T-helper 22 cell (primary cell): ENCODE data around the gene LMF1.

ENCODE experiments used
- DNase-seq: peaks from one replicate; pipeline ENCODE4 v3.0.0-alpha.2; 2020; ENCODE audit warnings: low read depth

Gene LMF1

GRCh38 chr16:970766-971581 is at the start of gene LMF1:
Gene LMF1 (minus strand): TSS chr16:970984. CDS start chr16:970980, 4 bp downstream.
- peak; percentile 89 for DNase-seq

- DNase-seq = no peak
Measured at GRCh38 chr16:1020091-1020399, 49.3 kb upstream of the LMF1 start.

- no peak for DNase-seq
Measured at GRCh38 chr16:1019231-1020090, 48.7 kb upstream of the LMF1 start.

GRCh38 chr16:1018447-1019198 is 47.8 kb upstream of the LMF1 start:
- no peak for DNase-seq

GRCh38 chr16:1014771-1015495 is 44.1 kb upstream of the LMF1 start:
- no peak for DNase-seq

GRCh38 chr16:1014221-1014620 is 43.4 kb upstream of the LMF1 start:
- no peak for DNase-seq

GRCh38 chr16:1013593-1013900 is 42.8 kb upstream of the LMF1 start:
- no peak for DNase-seq

GRCh38 chr16:1012722-1013592 is 42.2 kb upstream of the LMF1 start:
- no peak for DNase-seq

- DNase-seq = no peak
Measured at GRCh38 chr16:1012135-1012534, 41.4 kb upstream of the LMF1 start.

- DNase-seq = no peak
Measured at GRCh38 chr16:1011316-1012082, 40.7 kb upstream of the LMF1 start.

GRCh38 chr16:1010815-1011214 is 40.0 kb upstream of the LMF1 start:
- DNase-seq = no peak

- no peak for DNase-seq
Measured at GRCh38 chr16:1010251-1010650, 39.5 kb upstream of the LMF1 start.

GRCh38 chr16:1009358-1010150 is 38.8 kb upstream of the LMF1 start:
- no peak for DNase-seq

GRCh38 chr16:1008085-1008484 is 37.3 kb upstream of the LMF1 start:
- DNase-seq = no peak

GRCh38 chr16:1007284-1007850 is 36.6 kb upstream of the LMF1 start:
- DNase-seq = no peak

- DNase-seq = no peak
Measured at GRCh38 chr16:1006781-1007180, 36.0 kb upstream of the LMF1 start.

- no peak for DNase-seq
Measured at GRCh38 chr16:1005286-1005685, 34.5 kb upstream of the LMF1 start.

GRCh38 chr16:1003391-1004347 is 32.9 kb upstream of the LMF1 start:
- DNase-seq = no peak
